Kidney (tissue), 14 donors: ENCODE data around the gene SQSTM1. TPM values are rescaled to one million over a fixed set of nuclear protein-coding genes. Genes with fewer than 3 reads are reported as not detected.
A peak's percentile ranks its signal among the peaks of the same experiment; 100 is the strongest.

Experiments used
- DNase-seq, 5 donors: peaks; one replicate each; pipeline ENCODE4 v3.0.0-alpha.2; 2013 to 2020
- FAIRE-seq: peaks from 2 replicates; lab custom pipeline; 2012; peaks lifted over from hg19 to GRCh38; lab: Jason Lieb, UNC
- H3K27ac ChIP-seq, 2 donors: one replicate each; pipeline ENCODE4 v1.7.0; 2013; ENCODE audit warnings: low read depth in 2 of 2, low read length in 2 of 2, inconsistent platforms in 1 of 2
- H3K27me3 ChIP-seq: one replicate; pipeline ENCODE4 v1.7.1; 2013; ENCODE audit warnings: low read length, inconsistent platforms; ENCODE audit not compliant: control insufficient read depth, insufficient read depth
- H3K36me3 ChIP-seq, 3 donors: one replicate each; pipeline versions ENCODE4 v1.7.0 to v1.7.1; 2013; ENCODE audit warnings: low read length in 3 of 3, control low read depth in 1 of 3, inconsistent platforms in 1 of 3; ENCODE audit not compliant: insufficient read depth in 3 of 3, control insufficient read depth in 2 of 3
- H3K4me1 ChIP-seq, 3 donors: one replicate each; pipeline versions ENCODE4 v1.7.0 to v1.7.1; 2013; ENCODE audit warnings: low read length in 3 of 3, inconsistent platforms in 1 of 3, low read depth in 1 of 3; ENCODE audit not compliant: control insufficient read depth in 2 of 3, insufficient read depth in 2 of 3
- H3K4me3 ChIP-seq, 3 donors: one replicate each; pipeline versions ENCODE4 v1.7.0 to v1.8.1; 2013; ENCODE audit warnings: low read length in 3 of 3, control low read depth in 1 of 3, inconsistent platforms in 1 of 3
- H3K9ac ChIP-seq, 3 donors: one replicate each; pipeline versions ENCODE4 v1.7.0 to v1.7.1; 2013; ENCODE audit warnings: low read length in 3 of 3, control low read depth in 1 of 3, inconsistent platforms in 1 of 3
- H3K9me3 ChIP-seq, 3 donors: one replicate each; pipeline versions ENCODE4 v1.7.0 to v1.7.1; 2013; ENCODE audit warnings: low read length in 3 of 3, control low read depth in 1 of 3, inconsistent platforms in 1 of 3; ENCODE audit not compliant: control insufficient read depth in 2 of 3, insufficient read depth in 1 of 3
- intact Hi-C: fragments of 100-400 bp; cut with DNase I; formaldehyde crosslinking; loops from one replicate; pipeline ENCODE4 v1.11.1; 2022
- polyA plus RNA-seq: library from polyadenylated mRNA; stranded (reverse); fragments of 350-450 nt; fragmentation: Illumina TruSeq; extraction: RNeasy Lipid Tissue Mini Kit (QIAGEN cat#74804); gene quantifications from one replicate; pipeline ENCODE4 v1.2.3, GENCODE V29; 2014; ENCODE audit warnings: low read depth, low replicate concordance; ENCODE audit not compliant: insufficient read depth
- total RNA-seq: library from RNA; stranded (reverse); fragmentation: NEBNext Ultra II Directional; extraction: Animal tissue kit (Norgen Biotek cat#: 25700); gene quantifications from one replicate; pipeline ENCODE4 v1.2.1, GENCODE V29; 2021
- TF ChIP-seq, protein P1 (sequence below): IDR thresholded peaks from 3 replicates; pipeline ENCODE4 v1.5.1; 2012; ENCODE audit warnings: mild to moderate bottlenecking, moderate library complexity, borderline replicate concordance; ENCODE audit not compliant: insufficient read depth; ENCODE audit errors: extremely low read depth
- donor health status: control.
- donor health status: control.
- donor health status: control.
- donor health status: control.
- donor health status: control.
- donor health status: DM: yes; HTN: yes; CAD: no.
- donor health status: Normal renal cell carcinoma (clear cell type).

SQSTM1 gene
- total and polyA plus RNA-seq, 2 donors from 2014 or later: 249 to 309 TPM

- H3K27me3 ChIP-seq: no peaks in the 10 kb centered on the region
- DNase-seq: peak in 1 of 5 donors; percentile 59
- no peak overlapping the region for H3K4me3 ChIP-seq
- TF ChIP-seq, protein P1, sequence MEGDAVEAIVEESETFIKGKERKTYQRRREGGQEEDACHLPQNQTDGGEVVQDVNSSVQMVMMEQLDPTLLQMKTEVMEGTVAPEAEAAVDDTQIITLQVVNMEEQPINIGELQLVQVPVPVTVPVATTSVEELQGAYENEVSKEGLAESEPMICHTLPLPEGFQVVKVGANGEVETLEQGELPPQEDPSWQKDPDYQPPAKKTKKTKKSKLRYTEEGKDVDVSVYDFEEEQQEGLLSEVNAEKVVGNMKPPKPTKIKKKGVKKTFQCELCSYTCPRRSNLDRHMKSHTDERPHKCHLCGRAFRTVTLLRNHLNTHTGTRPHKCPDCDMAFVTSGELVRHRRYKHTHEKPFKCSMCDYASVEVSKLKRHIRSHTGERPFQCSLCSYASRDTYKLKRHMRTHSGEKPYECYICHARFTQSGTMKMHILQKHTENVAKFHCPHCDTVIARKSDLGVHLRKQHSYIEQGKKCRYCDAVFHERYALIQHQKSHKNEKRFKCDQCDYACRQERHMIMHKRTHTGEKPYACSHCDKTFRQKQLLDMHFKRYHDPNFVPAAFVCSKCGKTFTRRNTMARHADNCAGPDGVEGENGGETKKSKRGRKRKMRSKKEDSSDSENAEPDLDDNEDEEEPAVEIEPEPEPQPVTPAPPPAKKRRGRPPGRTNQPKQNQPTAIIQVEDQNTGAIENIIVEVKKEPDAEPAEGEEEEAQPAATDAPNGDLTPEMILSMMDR: peak; percentile 21
- H3K27ac ChIP-seq: no peak overlapping the region
- peaks cover 8 to 64% (median 47%) of the 10 kb centered on the region in 3 donors for H3K36me3 ChIP-seq
- H3K9me3 ChIP-seq: no peaks in the 10 kb centered on the region
- peaks cover 0 to 25% (median 3%) of the 10 kb centered on the region in 3 donors for H3K4me1 ChIP-seq
- no peak overlapping the region for H3K9ac ChIP-seq
- FAIRE-seq: no peak
- intact Hi-C loops: no loop called here
Measured at GRCh38 chr5:179832039-179832745, 11.5 kb downstream of the SQSTM1 start.

- no peaks in the 10 kb centered on the region for H3K9me3 ChIP-seq
- peaks cover 0 to 20% (median 3%) of the 10 kb centered on the region in 3 donors for H3K4me1 ChIP-seq
- no peak overlapping the region for H3K27ac ChIP-seq
- no peak overlapping the region for H3K4me3 ChIP-seq
- intact Hi-C loops: no loop called here
- no peaks in the 10 kb centered on the region for H3K27me3 ChIP-seq
- FAIRE-seq (no peak), DNase-seq (peak in 1 of 5 donors; percentile 64)
- TF ChIP-seq, protein P1: no peak
- H3K9ac ChIP-seq: no peak overlapping the region
- peaks cover 8 to 64% (median 55%) of the 10 kb centered on the region in 3 donors for H3K36me3 ChIP-seq
Measured at GRCh38 chr5:179833056-179833708, 12.5 kb downstream of the SQSTM1 start.

DNA sequence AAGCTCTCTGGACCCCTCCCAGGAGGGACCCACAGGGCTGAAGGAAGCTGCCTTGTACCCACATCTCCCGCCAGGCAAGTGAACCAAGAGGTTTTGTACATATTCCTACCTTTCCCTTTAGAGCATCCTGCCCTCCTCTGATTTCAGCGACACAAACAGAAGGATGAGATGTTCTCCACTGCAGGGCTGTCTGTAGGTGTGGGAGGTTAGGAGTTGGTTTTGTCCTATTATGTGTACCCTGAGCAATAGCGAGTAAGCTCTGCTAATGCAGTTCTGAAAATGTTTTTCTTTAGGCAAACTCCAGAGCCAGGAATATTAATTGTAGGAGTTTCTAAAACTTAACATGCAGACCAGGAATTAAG is 13.0 kb downstream of the SQSTM1 start:
- H3K4me1 ChIP-seq: peaks cover 0 to 20% (median 3%) of the 10 kb centered on the region in 3 donors
- no peak for FAIRE-seq

More for the DNA sequence above, 13.0 kb downstream of the SQSTM1 start:
- H3K36me3 ChIP-seq: peaks cover 7 to 63% (median 56%) of the 10 kb centered on the region in 3 donors
- H3K9ac ChIP-seq: no peak overlapping the region
- TF ChIP-seq, protein P1: no peak
- no peak for DNase-seq
- no peak overlapping the region for H3K27ac ChIP-seq
- H3K9me3 ChIP-seq: no peaks in the 10 kb centered on the region
- H3K4me3 ChIP-seq: no peak overlapping the region
- no peaks in the 10 kb centered on the region for H3K27me3 ChIP-seq
- intact Hi-C loops: no loop called here
